ENCODE data around the gene NEDD8. TPM values are rescaled to one million over a fixed set of nuclear protein-coding genes. Genes with fewer than 3 reads are reported as not detected.
A peak's percentile ranks its signal among the peaks of the same experiment; 100 is the strongest.
"Not testable (repeated sequence)": the region's sequence is repeated elsewhere in the genome, so short reads cannot be mapped to it uniquely, and the experiment has no call there.

Gene NEDD8
- total RNA-seq, 1 donor from 2014 or later = 169 TPM

- peak overlapping the region; percentile 65 for H3K27ac Mint-ChIP-seq (ENCODE audit: unreplicated experiment)
- TF ChIP-seq, protein P1, sequence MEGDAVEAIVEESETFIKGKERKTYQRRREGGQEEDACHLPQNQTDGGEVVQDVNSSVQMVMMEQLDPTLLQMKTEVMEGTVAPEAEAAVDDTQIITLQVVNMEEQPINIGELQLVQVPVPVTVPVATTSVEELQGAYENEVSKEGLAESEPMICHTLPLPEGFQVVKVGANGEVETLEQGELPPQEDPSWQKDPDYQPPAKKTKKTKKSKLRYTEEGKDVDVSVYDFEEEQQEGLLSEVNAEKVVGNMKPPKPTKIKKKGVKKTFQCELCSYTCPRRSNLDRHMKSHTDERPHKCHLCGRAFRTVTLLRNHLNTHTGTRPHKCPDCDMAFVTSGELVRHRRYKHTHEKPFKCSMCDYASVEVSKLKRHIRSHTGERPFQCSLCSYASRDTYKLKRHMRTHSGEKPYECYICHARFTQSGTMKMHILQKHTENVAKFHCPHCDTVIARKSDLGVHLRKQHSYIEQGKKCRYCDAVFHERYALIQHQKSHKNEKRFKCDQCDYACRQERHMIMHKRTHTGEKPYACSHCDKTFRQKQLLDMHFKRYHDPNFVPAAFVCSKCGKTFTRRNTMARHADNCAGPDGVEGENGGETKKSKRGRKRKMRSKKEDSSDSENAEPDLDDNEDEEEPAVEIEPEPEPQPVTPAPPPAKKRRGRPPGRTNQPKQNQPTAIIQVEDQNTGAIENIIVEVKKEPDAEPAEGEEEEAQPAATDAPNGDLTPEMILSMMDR (IDR thresholded peaks at IDR 0.05; ENCODE audit: partially characterized antibody, unreplicated experiment) = no peak
- peak overlapping the region; percentile 37 for H3K4me3 Mint-ChIP-seq (ENCODE audit: unreplicated experiment)
- H3K4me1 Mint-ChIP-seq (ENCODE audit: low read depth, unreplicated experiment) = peaks cover 9% of the 10 kb centered on the region
- H3K27me3 Mint-ChIP-seq (ENCODE audit: unreplicated experiment) = peaks cover 8% of the 10 kb centered on the region
- peaks cover 4% of the 10 kb centered on the region for H3K9me3 Mint-ChIP-seq (ENCODE audit: unreplicated experiment)
- DNase-seq = no peak
- H3K36me3 Mint-ChIP-seq (ENCODE audit: unreplicated experiment) = peaks cover 15% of the 10 kb centered on the region
Observed at GRCh38 chr14:24204163-24205146, 27.7 kb downstream of the NEDD8 start.

DNA sequence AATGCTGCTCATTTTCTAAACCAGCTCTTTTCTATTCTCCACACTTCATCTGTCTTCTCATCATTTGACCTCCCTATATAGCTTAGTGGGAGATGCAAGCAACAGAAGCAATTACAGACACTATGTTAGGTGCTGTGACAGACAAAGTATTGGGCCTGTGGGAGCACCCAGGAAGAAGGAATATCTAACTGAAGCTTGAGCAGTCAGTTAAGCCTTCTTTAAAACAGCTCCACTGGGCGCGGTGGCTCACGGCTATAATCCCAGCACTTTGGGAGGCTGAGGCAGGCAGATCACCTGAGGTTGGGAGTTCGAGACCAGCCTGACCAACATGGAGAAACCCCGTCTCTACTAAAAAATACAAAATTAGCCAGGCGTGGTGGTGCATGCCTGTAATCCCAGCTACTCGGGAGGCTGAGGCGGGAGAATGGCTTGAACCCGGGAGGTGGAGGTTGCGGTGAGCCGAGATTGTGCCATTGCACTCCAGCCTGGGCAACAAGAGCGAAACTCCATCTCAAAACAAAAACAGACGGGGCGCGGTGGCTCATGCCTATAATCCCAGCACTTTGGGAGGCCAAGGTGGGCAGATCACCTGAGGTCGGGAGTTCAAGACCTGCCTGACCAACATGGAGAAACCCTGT lies 28.8 kb downstream of the NEDD8 start:
- peaks cover 15% of the 10 kb centered on the region for H3K36me3 Mint-ChIP-seq (ENCODE audit: unreplicated experiment)
- H3K4me1 Mint-ChIP-seq (ENCODE audit: low read depth, unreplicated experiment); H3K27me3 Mint-ChIP-seq (ENCODE audit: unreplicated experiment); H3K27ac Mint-ChIP-seq (ENCODE audit: unreplicated experiment); DNase-seq; H3K9me3 Mint-ChIP-seq (ENCODE audit: unreplicated experiment); H3K4me3 Mint-ChIP-seq (ENCODE audit: unreplicated experiment): not testable (repeated sequence)

GRCh38 chr14:24202538-24202937 lies 29.6 kb downstream of the NEDD8 start:
- not testable (repeated sequence) for H3K4me1 Mint-ChIP-seq (ENCODE audit: low read depth, unreplicated experiment); H3K27me3 Mint-ChIP-seq (ENCODE audit: unreplicated experiment); DNase-seq; H3K9me3 Mint-ChIP-seq (ENCODE audit: unreplicated experiment); H3K4me3 Mint-ChIP-seq (ENCODE audit: unreplicated experiment)
- Mint-ChIP-seq H3K27ac (ENCODE audit: unreplicated experiment) (peak overlapping the region; percentile 4), H3K36me3 (ENCODE audit: unreplicated experiment) (peaks cover 15% of the 10 kb centered on the region)

GRCh38 chr14:24198814-24199524 lies 33.2 kb downstream of the NEDD8 start:
- Mint-ChIP-seq H3K9me3 (ENCODE audit: unreplicated experiment) (peaks cover 4% of the 10 kb centered on the region), H3K4me1 (ENCODE audit: low read depth, unreplicated experiment) (peaks cover 7% of the 10 kb centered on the region), H3K4me3 (ENCODE audit: unreplicated experiment) (no peak overlapping the region), H3K36me3 (ENCODE audit: unreplicated experiment) (peaks cover 5% of the 10 kb centered on the region), H3K27me3 (ENCODE audit: unreplicated experiment) (peaks cover 9% of the 10 kb centered on the region), H3K27ac (ENCODE audit: unreplicated experiment) (no peak overlapping the region)
- no peak for DNase-seq
- TF ChIP-seq, protein P1 (IDR thresholded peaks at IDR 0.05; ENCODE audit: partially characterized antibody, unreplicated experiment) = no peak

- H3K4me1 Mint-ChIP-seq (ENCODE audit: low read depth, unreplicated experiment) = peaks cover 6% of the 10 kb centered on the region
- H3K9me3 Mint-ChIP-seq (ENCODE audit: unreplicated experiment) = peaks cover 6% of the 10 kb centered on the region
- TF ChIP-seq, protein P1 (IDR thresholded peaks at IDR 0.05; ENCODE audit: partially characterized antibody, unreplicated experiment) = no peak
- no peaks in the 10 kb centered on the region for H3K36me3 Mint-ChIP-seq (ENCODE audit: unreplicated experiment)
- H3K4me3 Mint-ChIP-seq (ENCODE audit: unreplicated experiment) = peak overlapping the region; percentile 96
- no peak overlapping the region for H3K27ac Mint-ChIP-seq (ENCODE audit: unreplicated experiment)
- H3K27me3 Mint-ChIP-seq (ENCODE audit: unreplicated experiment) = peaks cover 11% of the 10 kb centered on the region
- no peak for DNase-seq
Observed at GRCh38 chr14:24197056-24197450, 35.1 kb downstream of the NEDD8 start.
